NCI-H1092 (cell line): ENCODE results near the gene FOXRED1.

Experiments used
- DNase-seq: peaks from one replicate; lab custom pipeline; 2025; lab: John Stamatoyannopoulos, UW

Gene FOXRED1

GRCh38 chr11:126311401-126312291 lies 42.7 kb downstream of the FOXRED1 start:
- DNase-seq, result no peak

- no peak for DNase-seq
Measured at GRCh38 chr11:126312961-126313360, 44.0 kb downstream of the FOXRED1 start.

- DNase-seq, result no peak
Measured at GRCh38 chr11:126313826-126314225, 44.9 kb downstream of the FOXRED1 start.

GRCh38 chr11:126317432-126317755 lies 48.4 kb downstream of the FOXRED1 start:
- no peak for DNase-seq

GRCh38 chr11:126317756-126318573 lies 49.0 kb downstream of the FOXRED1 start:
- no peak for DNase-seq

GRCh38 chr11:126318574-126319373 lies 49.8 kb downstream of the FOXRED1 start:
- DNase-seq, result no peak

GRCh38 chr11:126319374-126319740 lies 50.4 kb downstream of the FOXRED1 start:
- DNase-seq, result no peak

- no peak for DNase-seq
Measured at GRCh38 chr11:126322996-126323395, 54.0 kb downstream of the FOXRED1 start.

GRCh38 chr11:126327281-126328000 lies 58.5 kb downstream of the FOXRED1 start:
- no peak for DNase-seq
